CD4-positive, alpha-beta T cell (primary cell): ENCODE data around the gene NAIF1. TPM values are rescaled to one million over a fixed set of nuclear protein-coding genes. Genes with fewer than 3 reads are reported as not detected.

ENCODE experiments used
- ATAC-seq: fragments of 200-7000 bp; cut with Tn5 transposase; one replicate; pipeline ENCODE4 v1.10.0; 2022; ENCODE audit warnings: mild to moderate bottlenecking; ENCODE audit not compliant: poor library complexity
- CTCF ChIA-PET: fragments of 350-600 bp; sonication (Branson Sonifier 250); formaldehyde crosslinking; loops from one replicate; lab custom pipeline; 2021; ENCODE audit warnings: antibody characterized with exemption, inconsistent platforms; lab: Charles Lee
- POLR2A ChIA-PET: fragments of 350-600 bp; sonication (Branson Sonifier 250); formaldehyde crosslinking; loops from one replicate; lab custom pipeline; 2021; ENCODE audit warnings: antibody characterized with exemption, inconsistent platforms; lab: Charles Lee
- DNase-seq, 14 experiments: peaks; one replicate each; pipeline ENCODE4 v3.0.0-alpha.2; 2013 to 2020; ENCODE audit warnings: mixed read lengths in 2 of 14
- H3K27ac ChIP-seq, 2 donors: one replicate each; pipeline versions ENCODE4 v1.5.1 to v1.7.0; 2013; ENCODE audit warnings: low read length in 2 of 2, low read depth in 1 of 2, mild to moderate bottlenecking in 1 of 2
- H3K27me3 ChIP-seq, 2 experiments: 1 replicate in 1 of 2; 2 replicates in 1 of 2; pipeline versions ENCODE4 v1.6.1 to v1.7.0; 2013; ENCODE audit warnings: low read length in 2 of 2, control low read depth in 1 of 2, mild to moderate bottlenecking in 1 of 2, moderate library complexity in 1 of 2; ENCODE audit not compliant: insufficient read depth in 2 of 2, control insufficient read depth in 1 of 2
- H3K36me3 ChIP-seq: one replicate; pipeline ENCODE4 v1.6.1; 2013; ENCODE audit warnings: low read length, control low read depth; ENCODE audit not compliant: insufficient read depth
- H3K4me1 ChIP-seq: one replicate; pipeline ENCODE4 v1.6.1; 2013; ENCODE audit warnings: low read length, control low read depth; ENCODE audit not compliant: insufficient read depth
- H3K4me3 ChIP-seq: one replicate; pipeline ENCODE4 v1.5.1; 2013; ENCODE audit warnings: mild to moderate bottlenecking, low read length, moderate library complexity
- H3K9me3 ChIP-seq, 2 experiments: 1 replicate in 1 of 2; 2 replicates in 1 of 2; pipeline versions ENCODE4 v1.6.1 to v1.7.0; 2013; ENCODE audit warnings: low read length in 2 of 2, mild to moderate bottlenecking in 2 of 2, control low read depth in 1 of 2, moderate library complexity in 1 of 2; ENCODE audit not compliant: control insufficient read depth in 1 of 2, insufficient read depth in 1 of 2
- H3K27ac Mint-ChIP-seq: one replicate; pipeline ENCODE4 v1.8.0; 2020; ENCODE audit warnings: mixed read lengths
- H3K27me3 Mint-ChIP-seq: one replicate; pipeline ENCODE4 v1.8.0; 2021; ENCODE audit warnings: mixed read lengths
- H3K36me3 Mint-ChIP-seq: one replicate; pipeline ENCODE4 v1.8.0; 2021; ENCODE audit warnings: low read depth, mixed read lengths
- H3K4me1 Mint-ChIP-seq: one replicate; pipeline ENCODE4 v1.8.0; 2021; ENCODE audit warnings: low read depth, mixed read lengths
- H3K4me3 Mint-ChIP-seq: one replicate; pipeline ENCODE4 v1.8.0; 2020; ENCODE audit warnings: mild to moderate bottlenecking, mixed read lengths
- H3K9me3 Mint-ChIP-seq: one replicate; pipeline ENCODE4 v1.8.0; 2020; ENCODE audit warnings: mixed read lengths
- CTCF ChIP-seq: fragments of 200-600 bp; IDR thresholded peaks from one replicate; pipeline ENCODE4 v1.8.0; 2022; ENCODE audit warnings: antibody characterized with exemption, mild to moderate bottlenecking
- intact Hi-C, 2 experiments: fragments of 100-400 bp; cut with DNase I in 1 of 2; cut with micrococcal nuclease in 1 of 2; formaldehyde crosslinking; loops; one replicate each; pipeline versions ENCODE4 v1.15.1 to v1.9.0; 2023 to 2025; cut with DNase I, micrococcal nuclease
- total RNA-seq, 174 experiments: library from RNA in 2 of 174; stranded (reverse) in 2 of 174; gene quantifications; one replicate each; pipeline ENCODE4 v1.2.3 and lab custom pipeline; 2021 to 2026

Gene NAIF1
- total RNA-seq, 2 experiments from 2014 or later = 11.5 to 16.8 TPM

- Mint-ChIP-seq H3K36me3 (peaks cover 50% of the 10 kb centered on the region), H3K27ac (peak overlapping the region; percentile 78), H3K27me3 (no peaks in the 10 kb centered on the region), H3K9me3 (no peaks in the 10 kb centered on the region), H3K4me1 (peaks cover 67% of the 10 kb centered on the region), H3K4me3 (peak overlapping the region; percentile 48)
- H3K27ac ChIP-seq = peak overlapping the region in 1 of 2 donors; percentile 10
- ChIA-PET POLR2A (interaction anchor here (1.1 to 1.7 kb wide), 2 partner anchors 26 to 31 kb away, joined by 4 to 7 read pairs; partner anchors contain the start of gene NAIF1), CTCF (interaction anchor here (0.6 to 0.8 kb wide), 2 partner anchors 9 to 20 kb away, joined by 3 to 4 read pairs; no protein-coding TSS in a partner anchor)
- H3K4me1 ChIP-seq = peaks cover 71% of the 10 kb centered on the region
- peaks cover 47% of the 10 kb centered on the region for H3K36me3 ChIP-seq
- H3K9me3 ChIP-seq = no peaks in the 10 kb centered on the region
- TF ChIP-seq CTCF = no peak
- no peak overlapping the region for H3K4me3 ChIP-seq
- no peak for ATAC-seq
- DNase-seq = no peak
- no peaks in the 10 kb centered on the region for H3K27me3 ChIP-seq
- intact Hi-C loops = no loop called here
Observed at GRCh38 chr9:128097543-128098296, 30.6 kb upstream of the NAIF1 start.

DNA sequence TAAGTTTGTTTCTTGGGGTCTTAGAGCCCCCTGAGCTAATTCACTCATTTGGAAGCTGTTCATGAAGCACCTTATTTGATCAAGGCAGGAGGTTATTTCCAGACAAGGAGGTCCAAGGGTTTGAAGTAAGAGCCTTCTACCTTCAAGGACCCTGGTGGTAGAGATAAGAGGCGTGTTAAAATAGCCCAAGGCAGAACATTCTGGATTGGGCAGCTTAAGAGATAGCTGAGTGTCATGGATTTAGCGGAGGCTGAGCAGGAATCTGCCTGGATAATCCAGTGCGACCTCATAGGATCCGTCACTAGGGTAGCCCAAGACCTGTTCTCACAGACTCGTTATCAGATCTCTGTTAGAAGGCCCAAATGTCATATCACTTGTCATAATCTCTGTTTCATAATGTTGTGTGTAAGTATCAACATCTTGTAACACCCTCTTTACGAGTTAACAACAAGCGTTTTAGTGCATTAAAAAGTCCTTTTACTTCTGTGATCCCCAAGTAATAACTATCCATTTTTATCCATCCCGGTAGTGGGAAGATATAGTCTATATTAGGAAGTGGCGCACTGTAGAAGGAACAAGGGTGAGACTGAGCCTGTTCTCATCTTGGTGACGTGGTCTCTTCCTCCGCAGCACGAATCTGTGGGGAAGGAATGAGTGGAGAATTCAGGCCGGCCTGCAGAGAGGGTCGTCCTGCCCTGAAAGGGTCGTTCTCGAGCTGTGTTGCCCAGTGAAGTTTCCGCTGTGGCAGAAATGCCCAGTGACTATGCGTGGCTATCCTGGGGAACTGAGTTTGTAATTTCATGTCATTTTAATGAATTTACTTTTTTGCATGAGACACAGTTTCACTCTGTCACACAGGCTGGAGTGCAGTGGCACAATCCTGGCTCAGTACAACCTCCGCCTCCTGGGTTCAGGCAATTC is 29.8 kb upstream of the NAIF1 start:
- Histone ChIP-seq H3K27me3 (no peaks in the 10 kb centered on the region), H3K9me3 (no peaks in the 10 kb centered on the region), H3K4me1 (peaks cover 76% of the 10 kb centered on the region), H3K36me3 (peaks cover 47% of the 10 kb centered on the region), H3K4me3 (no peak overlapping the region), H3K27ac (no peak overlapping the region)
- Mint-ChIP-seq H3K27me3 (no peaks in the 10 kb centered on the region), H3K9me3 (no peaks in the 10 kb centered on the region), H3K4me3 (no peak overlapping the region), H3K4me1 (peaks cover 67% of the 10 kb centered on the region), H3K27ac (peak overlapping the region; percentile 39), H3K36me3 (peaks cover 41% of the 10 kb centered on the region)
- TF ChIP-seq CTCF = no peak
- DNase-seq (no peak), ATAC-seq (no peak)
- ChIA-PET POLR2A (interaction anchor here (1.1 to 1.7 kb wide), 2 partner anchors 25 to 30 kb away, joined by 4 to 7 read pairs; partner anchors contain the start of gene NAIF1), CTCF (no interaction called here)
- intact Hi-C loops = no loop called here

DNA sequence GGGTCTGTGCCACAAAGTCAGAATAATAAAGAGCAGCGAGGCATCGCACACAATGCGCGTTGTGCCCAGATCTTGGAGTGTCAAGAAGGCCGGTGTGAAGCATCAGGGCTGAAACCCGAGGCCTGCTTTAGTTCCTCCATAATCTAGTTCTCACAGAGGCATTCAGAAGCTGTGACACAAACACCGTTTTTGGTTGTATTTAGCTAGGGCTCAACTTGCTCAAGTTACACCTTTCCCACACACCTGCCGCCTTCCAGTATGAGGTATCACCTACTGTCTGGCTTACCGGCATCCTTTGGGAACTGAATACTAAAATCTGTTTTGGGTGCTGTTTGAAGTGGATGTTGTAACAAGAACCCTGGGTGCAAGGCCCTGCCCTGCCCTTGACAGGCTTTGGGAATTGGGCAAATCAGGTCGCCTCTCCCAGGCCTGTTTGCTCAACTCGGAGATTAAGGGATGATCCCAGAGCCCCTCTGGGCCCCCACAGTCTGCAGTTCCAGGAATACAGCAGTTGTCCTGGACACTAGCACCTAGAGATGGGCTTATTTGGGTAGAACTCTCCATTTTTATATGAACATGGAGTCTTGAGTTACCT is 27.9 kb upstream of the NAIF1 start:
- Histone ChIP-seq H3K9me3 (no peaks in the 10 kb centered on the region), H3K27ac (peak overlapping the region in 1 of 2 donors; percentile 81), H3K4me1 (peaks cover 83% of the 10 kb centered on the region), H3K4me3 (no peak overlapping the region), H3K27me3 (no peaks in the 10 kb centered on the region), H3K36me3 (peaks cover 33% of the 10 kb centered on the region)
- intact Hi-C loops = no loop called here
- peaks cover 32% of the 10 kb centered on the region for H3K36me3 Mint-ChIP-seq
- DNase-seq (no peak), ATAC-seq (no peak)
- CTCF ChIA-PET = interaction anchor here (1.2 to 1.5 kb wide), 2 partner anchors 23 to 46 kb away, joined by 3 to 7 read pairs; no protein-coding TSS in a partner anchor
- no peaks in the 10 kb centered on the region for H3K9me3 Mint-ChIP-seq
- TF ChIP-seq CTCF = no peak
- no peaks in the 10 kb centered on the region for H3K27me3 Mint-ChIP-seq
- POLR2A ChIA-PET = interaction anchor here (1.2 to 5.0 kb wide), 3 partner anchors 23 to 165 kb away, joined by 3 to 39 read pairs (median 3); partner anchors contain the start of genes NAIF1, PIP5KL1 and SLC25A25
- peak overlapping the region; percentile 90 for H3K27ac Mint-ChIP-seq
- peaks cover 79% of the 10 kb centered on the region for H3K4me1 Mint-ChIP-seq
- no peak overlapping the region for H3K4me3 Mint-ChIP-seq
